H9 (cell line): ENCODE results near the gene STX16. TPM values are rescaled to one million over a fixed set of nuclear protein-coding genes. Genes with fewer than 3 reads are reported as not detected.

Experiments used
- DNase-seq: peaks from one replicate; pipeline ENCODE4 v3.0.0-alpha.2; 2017
- H2AFZ ChIP-seq: one replicate; pipeline ENCODE4 v1.6.1; 2013; ENCODE audit warnings: mild to moderate bottlenecking, low read length, control low read depth, moderate library complexity
- H2AK5ac ChIP-seq: 2 replicates; pipeline ENCODE4 v1.6.1; 2013; ENCODE audit warnings: low read length, control low read depth, mixed read lengths; ENCODE audit not compliant: insufficient read length
- H2BK120ac ChIP-seq: one replicate; pipeline ENCODE4 v1.6.1; 2013; ENCODE audit warnings: low read depth, mild to moderate bottlenecking, low read length, control low read depth, inconsistent platforms; ENCODE audit not compliant: poor library complexity, severe bottlenecking
- H2BK12ac ChIP-seq: 2 replicates; pipeline ENCODE4 v1.6.1; 2013; ENCODE audit warnings: low read length, control low read depth, mixed read lengths, low read depth; ENCODE audit not compliant: insufficient read length
- H2BK15ac ChIP-seq: 2 replicates; pipeline ENCODE4 v1.6.1; 2013; ENCODE audit warnings: low read depth, low read length, control low read depth
- H2BK20ac ChIP-seq: one replicate; pipeline ENCODE4 v1.6.1; 2013; ENCODE audit warnings: low read depth, mild to moderate bottlenecking, low read length, control low read depth, inconsistent platforms; ENCODE audit not compliant: poor library complexity, severe bottlenecking
- H2BK5ac ChIP-seq: 2 replicates; pipeline ENCODE4 v1.6.1; 2013; ENCODE audit warnings: low read length, control low read depth, mixed read lengths; ENCODE audit not compliant: insufficient read length
- H3K14ac ChIP-seq: 2 replicates; pipeline ENCODE4 v1.6.1; 2013; ENCODE audit warnings: low read length, control low read depth; ENCODE audit not compliant: insufficient read depth
- H3K18ac ChIP-seq: 2 replicates; pipeline ENCODE4 v1.6.1; 2013; ENCODE audit warnings: low read depth, mild to moderate bottlenecking, mixed read lengths, low read length, control low read depth; ENCODE audit not compliant: insufficient read length
- H3K23ac ChIP-seq: 2 replicates; pipeline ENCODE4 v1.6.1; 2013; ENCODE audit warnings: low read length, control low read depth, mixed read lengths, low read depth; ENCODE audit not compliant: insufficient read length
- H3K23me2 ChIP-seq: 2 replicates; pipeline ENCODE4 v1.6.1; 2013; ENCODE audit warnings: low read depth, mild to moderate bottlenecking, mixed read lengths, low read length, control low read depth; ENCODE audit not compliant: insufficient read length, poor library complexity, severe bottlenecking
- H3K27ac ChIP-seq: 2 replicates; pipeline ENCODE4 v1.5.1; 2013; ENCODE audit warnings: low read length, control low read depth, mixed read lengths, low read depth; ENCODE audit not compliant: insufficient read length
- H3K27me3 ChIP-seq: 2 replicates; pipeline ENCODE4 v1.6.1; 2013; ENCODE audit warnings: low read length, control low read depth, inconsistent platforms; ENCODE audit not compliant: insufficient read depth
- H3K4ac ChIP-seq: 2 replicates; pipeline ENCODE4 v1.6.1; 2013; ENCODE audit warnings: low read depth, mild to moderate bottlenecking, control low read depth, inconsistent platforms, low read length, moderate library complexity
- H3K4me1 ChIP-seq: 2 replicates; pipeline ENCODE4 v1.6.1; 2013; ENCODE audit warnings: low read length, control low read depth, inconsistent platforms; ENCODE audit not compliant: insufficient read depth
- H3K4me2 ChIP-seq: 2 replicates; pipeline ENCODE4 v1.6.1; 2013; ENCODE audit warnings: low read length, control low read depth, mixed read lengths; ENCODE audit not compliant: insufficient read length, insufficient read depth
- H3K56ac ChIP-seq: 2 replicates; pipeline ENCODE4 v1.6.1; 2013; ENCODE audit warnings: low read depth, mild to moderate bottlenecking, mixed read lengths, low read length, control low read depth; ENCODE audit not compliant: insufficient read length
- H3K79me1 ChIP-seq: 2 replicates; pipeline ENCODE4 v1.6.1; 2013; ENCODE audit warnings: low read depth, mild to moderate bottlenecking, moderate library complexity, low read length, control low read depth, inconsistent platforms; ENCODE audit not compliant: insufficient read depth, poor library complexity, severe bottlenecking
- H3K79me2 ChIP-seq: 2 replicates; pipeline ENCODE4 v1.6.1; 2013; ENCODE audit warnings: low read length, control low read depth, inconsistent platforms; ENCODE audit not compliant: insufficient read depth
- H3K9ac ChIP-seq: 2 replicates; pipeline ENCODE4 v1.6.1; 2013; ENCODE audit warnings: low read length, control low read depth, mixed read lengths; ENCODE audit not compliant: insufficient read length; ENCODE audit errors: extremely low read depth
- H3K9me3 ChIP-seq: one replicate; pipeline ENCODE4 v1.6.1; 2013; ENCODE audit warnings: low read depth, low read length, inconsistent platforms; ENCODE audit not compliant: control insufficient read depth
- H3T11ph ChIP-seq: one replicate; pipeline ENCODE4 v1.6.1; 2013; ENCODE audit warnings: mild to moderate bottlenecking, low read length, control low read depth, inconsistent platforms
- H4K20me1 ChIP-seq: one replicate; pipeline ENCODE4 v1.6.1; 2013; ENCODE audit not compliant: control insufficient read depth, insufficient read length, insufficient read depth
- H4K5ac ChIP-seq: 2 replicates; pipeline ENCODE4 v1.6.1; 2013; ENCODE audit warnings: low read depth, mild to moderate bottlenecking, mixed read lengths, low read length, control low read depth; ENCODE audit not compliant: insufficient read length
- H4K8ac ChIP-seq: replicated peaks from 2 replicates; pipeline ENCODE4 v1.6.1; 2013; ENCODE audit warnings: low read length, control low read depth, mixed read lengths, low read depth; ENCODE audit not compliant: insufficient read length
- H4K91ac ChIP-seq: 2 replicates; pipeline ENCODE4 v1.6.1; 2013; ENCODE audit warnings: low read depth, mild to moderate bottlenecking, moderate library complexity, mixed read lengths, low read length, control low read depth; ENCODE audit not compliant: insufficient read length
- H3K27ac Mint-ChIP-seq, 3 experiments: 2 replicates in 2 of 3; 3 replicates in 1 of 3; pipeline ENCODE4 v1.8.0; 2020 to 2021; ENCODE audit warnings: mixed read lengths in 3 of 3, mild to moderate bottlenecking in 1 of 3, moderate library complexity in 1 of 3
- H3K27me3 Mint-ChIP-seq: 2 replicates; pipeline ENCODE4 v1.8.0; 2021; ENCODE audit warnings: low read depth, mild to moderate bottlenecking, moderate library complexity, mixed read lengths
- H3K36me3 Mint-ChIP-seq, 3 experiments: 2 replicates in 2 of 3; 3 replicates in 1 of 3; pipeline ENCODE4 v1.8.0; 2020 to 2021; ENCODE audit warnings: low read depth in 3 of 3, mixed read lengths in 3 of 3; ENCODE audit not compliant: insufficient read depth in 1 of 3
- H3K4me1 Mint-ChIP-seq, 2 experiments: 2 replicates each; pipeline ENCODE4 v1.8.0; 2020; ENCODE audit warnings: mixed read lengths in 2 of 2
- H3K4me3 Mint-ChIP-seq, 2 experiments: 2 replicates in 1 of 2; 3 replicates in 1 of 2; pipeline ENCODE4 v1.8.0; 2020 to 2021; ENCODE audit warnings: mild to moderate bottlenecking in 2 of 2, mixed read lengths in 2 of 2, moderate library complexity in 1 of 2
- H3K9me3 Mint-ChIP-seq, 2 experiments: 2 replicates in 1 of 2; 3 replicates in 1 of 2; pipeline ENCODE4 v1.8.0; 2020; ENCODE audit warnings: mild to moderate bottlenecking in 2 of 2, mixed read lengths in 2 of 2, moderate library complexity in 1 of 2
- WGBS: extraction: QIAGEN DNeasy Blood & Tissue Kit; methylation state at CpG from one replicate; pipeline ENCODE4 v1.1.7; 2013; ENCODE audit warnings: missing lambda C conversion rate, low lambda C conversion rate, mixed read lengths; ENCODE audit not compliant: insufficient read length; ENCODE audit errors: extremely low coverage; 5-methylcytosine and 5-hydroxymethylcytosine counted together
- total RNA-seq: library from RNA; stranded (reverse); gene quantifications from 2 replicates; pipeline ENCODE4 v1.2.1, GENCODE V29; 2021
- TF ChIP-seq, protein P1 (sequence below): fragments of 200-600 bp; sonication (generic); conservative IDR thresholded peaks from 3 replicates; pipeline ENCODE4 v1.8.0; 2021; ENCODE audit warnings: antibody characterized with exemption, mild to moderate bottlenecking

Gene STX16
- total RNA-seq, 1 experiment from 2014 or later: 87.8 TPM

DNA sequence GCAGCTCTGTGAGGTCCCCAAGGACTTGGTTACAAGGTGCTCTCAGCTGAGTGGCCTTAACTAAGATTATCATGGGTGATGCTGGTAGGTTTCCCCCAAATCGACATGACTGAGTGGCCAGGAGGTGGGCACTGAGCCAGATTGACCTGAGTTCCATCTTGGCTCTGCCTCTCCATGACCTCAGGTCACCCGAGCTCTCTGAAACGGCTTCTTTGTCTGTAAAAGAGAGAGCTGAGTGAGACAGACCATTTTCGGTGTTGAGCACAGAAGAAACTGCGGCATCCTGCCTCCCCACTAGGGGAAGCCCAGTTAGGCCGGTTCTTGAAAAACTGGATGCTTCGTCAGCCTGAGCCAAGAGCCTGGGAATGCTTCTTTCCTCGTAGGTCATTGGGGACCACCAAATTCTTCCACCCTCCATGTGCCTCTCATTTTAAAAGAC, 14.1 kb upstream of the STX16 start:
- Histone ChIP-seq H3K23ac (no peak overlapping the region), H3T11ph (no peak overlapping the region), H3K4me2 (no peak overlapping the region), H3K56ac (no peak overlapping the region), H2BK120ac (no peak overlapping the region), H2AFZ (no peak overlapping the region), H3K23me2 (no peaks in the 10 kb centered on the region), H3K4me1 (no peaks in the 10 kb centered on the region), H3K27me3 (no peaks in the 10 kb centered on the region), H3K9ac (no peak overlapping the region), H2BK20ac (no peak overlapping the region), H2AK5ac (no peak overlapping the region), H4K91ac (no peak overlapping the region), H3K9me3 (no peaks in the 10 kb centered on the region), H3K79me2 (no peaks in the 10 kb centered on the region), H2BK15ac (no peak overlapping the region), H2BK5ac (no peak overlapping the region), H3K27ac (no peak overlapping the region), H3K4ac (no peak overlapping the region), H2BK12ac (no peak overlapping the region), H4K20me1 (no peaks in the 10 kb centered on the region), H4K8ac (no peak overlapping the region), H3K18ac (no peak overlapping the region), H4K5ac (no peak overlapping the region), H3K79me1 (no peaks in the 10 kb centered on the region), H3K14ac (no peak overlapping the region)
- peaks cover 14% of the 10 kb centered on the region for H3K27me3 Mint-ChIP-seq
- H3K27ac Mint-ChIP-seq: no peak overlapping the region
- no peak for DNase-seq
- no peaks in the 10 kb centered on the region for H3K36me3 Mint-ChIP-seq
- TF ChIP-seq, protein P1, sequence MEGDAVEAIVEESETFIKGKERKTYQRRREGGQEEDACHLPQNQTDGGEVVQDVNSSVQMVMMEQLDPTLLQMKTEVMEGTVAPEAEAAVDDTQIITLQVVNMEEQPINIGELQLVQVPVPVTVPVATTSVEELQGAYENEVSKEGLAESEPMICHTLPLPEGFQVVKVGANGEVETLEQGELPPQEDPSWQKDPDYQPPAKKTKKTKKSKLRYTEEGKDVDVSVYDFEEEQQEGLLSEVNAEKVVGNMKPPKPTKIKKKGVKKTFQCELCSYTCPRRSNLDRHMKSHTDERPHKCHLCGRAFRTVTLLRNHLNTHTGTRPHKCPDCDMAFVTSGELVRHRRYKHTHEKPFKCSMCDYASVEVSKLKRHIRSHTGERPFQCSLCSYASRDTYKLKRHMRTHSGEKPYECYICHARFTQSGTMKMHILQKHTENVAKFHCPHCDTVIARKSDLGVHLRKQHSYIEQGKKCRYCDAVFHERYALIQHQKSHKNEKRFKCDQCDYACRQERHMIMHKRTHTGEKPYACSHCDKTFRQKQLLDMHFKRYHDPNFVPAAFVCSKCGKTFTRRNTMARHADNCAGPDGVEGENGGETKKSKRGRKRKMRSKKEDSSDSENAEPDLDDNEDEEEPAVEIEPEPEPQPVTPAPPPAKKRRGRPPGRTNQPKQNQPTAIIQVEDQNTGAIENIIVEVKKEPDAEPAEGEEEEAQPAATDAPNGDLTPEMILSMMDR: peak; percentile 51
- H3K9me3 Mint-ChIP-seq: no peaks in the 10 kb centered on the region; a peak in 2 of 5 replicates
- no peak overlapping the region for H3K4me3 Mint-ChIP-seq
- peaks cover 8 to 12% of the 10 kb centered on the region in 2 experiments; a peak in 2 of 4 replicates for H3K4me1 Mint-ChIP-seq
- whole genome bisulfite sequencing: no CpG with 5 or more reads among the region's 8 CpGs
